Uterus (tissue), 4 donors: ENCODE data around the gene MRGPRE. TPM values are rescaled to one million over a fixed set of nuclear protein-coding genes. Genes with fewer than 3 reads are reported as not detected.

Experiments
- DNase-seq, 2 donors: peaks; one replicate each; pipeline ENCODE4 v3.0.0-alpha.2; 2019 to 2020
- H3K27ac ChIP-seq, 2 donors: fragments of 200-600 bp; sonication (generic); 1 replicate in 1 of 2; 2 replicates in 1 of 2; pipeline ENCODE4 v1.5.1; 2016 to 2018
- H3K27me3 ChIP-seq, 2 donors: fragments of 200-600 bp; sonication (generic); one replicate each; pipeline ENCODE4 v1.5.1; 2018 to 2019; ENCODE audit warnings: control low read depth in 1 of 2
- H3K36me3 ChIP-seq, 2 donors: fragments of 200-600 bp; sonication (generic); one replicate each; pipeline ENCODE4 v1.5.1; 2019; ENCODE audit warnings: control low read depth in 1 of 2
- H3K4me1 ChIP-seq, 2 donors: fragments of 200-600 bp; sonication (generic); one replicate each; pipeline ENCODE4 v1.5.1; 2018 to 2019; ENCODE audit warnings: control low read depth in 1 of 2
- H3K4me3 ChIP-seq, 2 donors: fragments of 200-600 bp; sonication (generic); 1 replicate in 1 of 2; 2 replicates in 1 of 2; pipeline ENCODE4 v1.5.1; 2018 to 2019; ENCODE audit warnings: mild to moderate bottlenecking in 1 of 2
- H3K9me3 ChIP-seq, 2 donors: fragments of 200-600 bp; sonication (generic); one replicate each; pipeline ENCODE4 v1.5.1; 2019; ENCODE audit warnings: control low read depth in 1 of 2
- POLR2A ChIP-seq, 2 donors: fragments of 450-650 bp; IDR thresholded peaks; one replicate each; pipeline ENCODE4 v1.6.1; 2016; ENCODE audit warnings: antibody characterized with exemption in 2 of 2, mild to moderate bottlenecking in 1 of 2, moderate library complexity in 1 of 2
- intact Hi-C: fragments of 100-400 bp; cut with DNase I; formaldehyde crosslinking; loops from one replicate; pipeline ENCODE4 v1.15.1; 2023; ENCODE audit warnings: low total_unique reads
- total RNA-seq, 4 donors: library from RNA; depleted of rRNA in 3 of 4; stranded (reverse); fragments of >200 nt in 3 of 4; gene quantifications; one replicate each; pipeline versions ENCODE4 v1.1.0 to v1.2.4, GENCODE V29; 2014 to 2023
- TF ChIP-seq, protein P1 (sequence below), 4 experiments: fragments of 200-600 bp in 2 of 4; fragments of 450-650 bp in 2 of 4; sonication (generic) in 2 of 4; IDR thresholded peaks; one replicate each; pipeline ENCODE4 v1.5.1; 2016 to 2019; ENCODE audit warnings: antibody characterized with exemption in 4 of 4, mild to moderate bottlenecking in 2 of 4, moderate library complexity in 1 of 4
- donor health status: DM: yes; HTN: yes; CAD: no.

MRGPRE gene
- total RNA-seq, 4 donors from 2014 or later, result 0.28 to 1.5 TPM; not detected in 2

DNA sequence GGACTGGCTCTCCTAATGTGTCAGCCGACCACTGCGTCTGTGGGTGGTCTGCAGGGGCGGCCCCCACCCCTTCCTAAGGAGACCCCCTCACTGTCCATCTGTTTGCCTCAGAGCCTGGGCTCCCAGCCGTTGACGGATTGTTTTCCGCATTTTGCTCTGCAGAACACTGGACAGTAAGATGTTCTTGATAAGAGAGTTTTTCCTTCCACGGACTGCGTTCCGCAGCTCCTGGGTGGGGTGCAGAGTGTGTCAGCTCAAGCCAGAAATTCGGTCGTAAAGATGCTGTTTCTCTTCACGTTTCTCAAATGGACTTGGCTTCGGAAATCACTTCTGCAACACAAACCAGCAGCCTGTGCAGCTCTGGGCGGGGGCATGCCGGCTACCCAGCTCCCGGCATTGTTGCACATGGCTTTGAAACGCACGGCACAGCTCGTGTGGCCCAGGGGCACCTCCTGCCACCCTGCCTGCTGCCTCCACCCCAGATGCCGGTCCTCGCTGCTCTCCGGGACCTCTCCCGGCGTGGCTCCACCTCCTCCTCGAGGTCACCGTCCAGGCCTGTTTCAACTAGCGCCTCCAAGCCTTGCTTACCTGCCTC is 10.7 kb downstream of the MRGPRE start:
- Histone ChIP-seq H3K27me3 (no peaks in the 10 kb centered on the region), H3K36me3 (no peaks in the 10 kb centered on the region), H3K9me3 (no peaks in the 10 kb centered on the region), H3K4me3 (no peak overlapping the region), H3K27ac (no peak overlapping the region), H3K4me1 (no peaks in the 10 kb centered on the region)
- DNase-seq, result peak in 1 of 2 donors; percentile 23
- TF ChIP-seq, protein P1, sequence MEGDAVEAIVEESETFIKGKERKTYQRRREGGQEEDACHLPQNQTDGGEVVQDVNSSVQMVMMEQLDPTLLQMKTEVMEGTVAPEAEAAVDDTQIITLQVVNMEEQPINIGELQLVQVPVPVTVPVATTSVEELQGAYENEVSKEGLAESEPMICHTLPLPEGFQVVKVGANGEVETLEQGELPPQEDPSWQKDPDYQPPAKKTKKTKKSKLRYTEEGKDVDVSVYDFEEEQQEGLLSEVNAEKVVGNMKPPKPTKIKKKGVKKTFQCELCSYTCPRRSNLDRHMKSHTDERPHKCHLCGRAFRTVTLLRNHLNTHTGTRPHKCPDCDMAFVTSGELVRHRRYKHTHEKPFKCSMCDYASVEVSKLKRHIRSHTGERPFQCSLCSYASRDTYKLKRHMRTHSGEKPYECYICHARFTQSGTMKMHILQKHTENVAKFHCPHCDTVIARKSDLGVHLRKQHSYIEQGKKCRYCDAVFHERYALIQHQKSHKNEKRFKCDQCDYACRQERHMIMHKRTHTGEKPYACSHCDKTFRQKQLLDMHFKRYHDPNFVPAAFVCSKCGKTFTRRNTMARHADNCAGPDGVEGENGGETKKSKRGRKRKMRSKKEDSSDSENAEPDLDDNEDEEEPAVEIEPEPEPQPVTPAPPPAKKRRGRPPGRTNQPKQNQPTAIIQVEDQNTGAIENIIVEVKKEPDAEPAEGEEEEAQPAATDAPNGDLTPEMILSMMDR (IDR thresholded peaks at IDR 0.05), result no peak
- intact Hi-C loops, result no loop called here

DNA sequence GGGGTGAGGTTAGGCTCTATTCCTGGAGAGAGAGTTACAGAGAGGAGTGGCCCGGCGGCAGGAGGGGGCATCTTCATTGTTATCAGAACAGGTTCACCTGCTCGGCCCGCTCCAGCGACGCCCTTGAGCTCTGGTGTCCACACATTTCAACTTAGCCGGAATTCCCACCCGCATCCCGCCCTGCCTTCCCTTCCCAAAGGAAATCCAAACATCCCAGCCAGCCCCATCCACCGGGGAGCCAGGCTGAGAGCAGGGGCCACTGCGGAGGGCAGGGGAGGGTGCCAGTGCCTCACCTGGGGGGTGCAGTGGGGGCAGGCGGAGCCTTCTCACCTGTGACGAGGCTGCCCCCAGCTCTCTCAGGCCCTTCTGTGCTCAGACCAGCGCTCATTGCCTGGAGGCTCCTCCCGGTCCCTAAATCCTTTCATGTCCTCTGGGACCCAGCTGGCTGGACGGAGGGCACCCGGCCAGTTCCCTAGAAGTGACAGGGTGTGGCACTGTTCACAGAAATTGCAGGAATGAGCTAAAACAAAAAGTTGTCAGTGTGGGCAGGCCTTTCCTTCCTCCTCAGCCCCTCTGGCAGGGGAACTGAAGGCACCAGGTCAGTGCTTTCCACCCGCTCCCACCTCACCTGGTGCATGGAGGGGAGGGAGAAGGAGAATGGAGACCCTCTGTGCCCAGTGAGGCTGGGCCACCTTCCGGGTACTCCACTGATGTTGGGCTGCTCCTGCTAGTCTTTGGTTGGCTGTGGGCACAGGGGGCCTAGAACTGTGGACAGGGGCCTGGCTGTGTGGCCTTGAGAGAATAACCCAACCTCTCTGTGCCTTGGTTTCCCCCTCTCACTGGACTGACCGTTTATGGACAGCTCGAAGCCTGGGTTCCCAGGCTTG is 11.5 kb downstream of the MRGPRE start:
- no peak overlapping the region for H3K27ac ChIP-seq
- peak in 1 of 2 donors; percentile 11 for DNase-seq
- no peaks in the 10 kb centered on the region for H3K36me3 ChIP-seq
- no peaks in the 10 kb centered on the region for H3K27me3 ChIP-seq
- intact Hi-C loops, result no loop called here
- H3K4me3 ChIP-seq, result no peak overlapping the region
- H3K9me3 ChIP-seq, result no peaks in the 10 kb centered on the region
- TF ChIP-seq, protein P1 (IDR thresholded peaks at IDR 0.05), result no peak
- no peak for TF ChIP-seq POLR2A (IDR thresholded peaks at IDR 0.05)
- H3K4me1 ChIP-seq, result no peaks in the 10 kb centered on the region

DNA sequence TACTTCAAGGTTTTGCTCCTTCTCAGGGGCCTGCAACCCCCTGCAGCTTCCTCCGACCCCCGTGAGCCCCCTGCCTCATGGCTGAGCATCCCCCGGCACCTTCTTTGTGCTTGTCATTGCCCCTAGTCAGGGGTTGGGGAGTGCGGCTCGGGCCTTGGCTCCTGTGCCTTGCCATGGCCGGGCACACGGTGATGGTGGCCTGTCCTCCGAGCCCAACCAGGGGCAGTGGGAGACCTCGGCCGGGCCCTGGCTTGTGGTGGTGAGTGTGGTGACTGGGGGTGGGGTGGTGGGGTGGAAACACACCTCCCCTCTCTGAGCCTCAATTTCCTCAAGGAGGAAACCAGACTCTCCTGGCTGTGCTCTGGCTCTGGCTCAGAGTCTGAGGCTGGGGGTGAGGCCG is 12.1 kb downstream of the MRGPRE start:
- no peak for DNase-seq
- Histone ChIP-seq H3K36me3 (no peaks in the 10 kb centered on the region), H3K4me3 (no peak overlapping the region), H3K27ac (no peak overlapping the region), H3K9me3 (no peaks in the 10 kb centered on the region), H3K4me1 (no peaks in the 10 kb centered on the region), H3K27me3 (no peaks in the 10 kb centered on the region)
- intact Hi-C loops, result no loop called here
- no peak for TF ChIP-seq POLR2A (IDR thresholded peaks at IDR 0.05)
- TF ChIP-seq, protein P1 (IDR thresholded peaks at IDR 0.05), result no peak

DNA sequence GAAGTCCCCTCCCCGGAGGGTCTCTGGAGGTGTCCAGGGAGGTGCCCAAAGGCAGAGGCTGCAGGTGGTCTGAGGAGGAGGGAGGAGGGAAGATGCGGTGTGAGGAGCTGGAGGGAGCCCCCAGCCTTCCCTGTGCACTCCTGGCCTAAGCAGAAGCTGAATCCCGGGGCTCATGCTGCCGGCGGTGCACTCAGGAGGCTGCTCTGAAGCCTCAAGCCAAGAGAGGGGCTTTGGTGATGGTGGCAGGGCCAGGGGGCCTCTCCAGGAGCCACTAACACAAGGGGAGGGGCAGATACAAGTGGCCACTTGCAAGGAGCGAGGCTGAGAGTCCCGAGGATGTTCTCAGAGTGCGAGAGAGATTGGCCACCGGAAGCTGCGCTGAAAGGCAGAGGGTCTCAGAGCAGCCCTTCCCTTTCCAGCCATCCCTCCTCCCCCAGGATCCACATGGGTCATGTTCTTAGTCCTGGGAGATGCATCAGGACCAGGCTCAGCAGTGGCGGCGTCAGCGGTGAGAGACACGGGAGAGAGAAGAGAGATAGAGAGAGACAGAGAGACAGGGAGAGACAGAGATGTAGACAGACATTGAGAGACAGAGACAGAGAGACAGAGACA is 12.8 kb downstream of the MRGPRE start:
- no peaks in the 10 kb centered on the region for H3K9me3 ChIP-seq
- DNase-seq, result peak in 1 of 2 donors; percentile 11
- intact Hi-C loops, result no loop called here
- no peaks in the 10 kb centered on the region for H3K4me1 ChIP-seq
- no peaks in the 10 kb centered on the region for H3K36me3 ChIP-seq
- H3K27me3 ChIP-seq, result no peaks in the 10 kb centered on the region
- H3K4me3 ChIP-seq, result no peak overlapping the region
- TF ChIP-seq, protein P1 (IDR thresholded peaks at IDR 0.05), result no peak
- no peak for TF ChIP-seq POLR2A (IDR thresholded peaks at IDR 0.05)
- no peak overlapping the region for H3K27ac ChIP-seq
